ENCODE results near the gene EIPR1. TPM values are rescaled to one million over a fixed set of nuclear protein-coding genes. Genes with fewer than 3 reads are reported as not detected.

EIPR1 gene
- total and polyA plus RNA-seq, 2 donors (not counting 3 experiments of a cell fraction or from before 2014, with no cell fraction given), result 30.8 to 57.3 TPM

GRCh38 chr2:3257166-3257565 is 120.5 kb downstream of the EIPR1 start:
- H3K9ac ChIP-seq (replicated peaks; ENCODE audit: extremely low read depth, insufficient read depth, low read length), result no peak overlapping the region
- no peaks in the 10 kb centered on the region for H3K4me1 ChIP-seq (ENCODE audit: control insufficient read depth, extremely low read depth, insufficient read depth, low read length)
- dilution Hi-C loops (cut with MboI; ENCODE audit: extremely low pct_ligation_motif_present, low sequenced_read_pairs), result no loop called here
- no peaks in the 10 kb centered on the region for H3K36me3 ChIP-seq (ENCODE audit: control insufficient read depth in 2 of 2, extremely low read depth in 1 of 2, insufficient read depth in 2 of 2, low read length in 2 of 2)
- no peak overlapping the region for H3K4me2 ChIP-seq (ENCODE audit: insufficient read depth, low read length)
- no peak overlapping the region for H3K27ac ChIP-seq (ENCODE audit: insufficient read depth, low read depth, low read length)
- no peak overlapping the region for H3K4me3 ChIP-seq (replicated peaks in 1 of 3; ENCODE audit: insufficient read depth in 1 of 3, low read depth in 1 of 3, low read length in 3 of 3)
- FAIRE-seq (no peak), DNase-seq (ENCODE audit: low read depth, low spot score) (no peak)
- CTCF ChIA-PET, result interaction anchor here (0.6 kb wide), 1 partner anchor 205 kb away, joined by 3 read pairs; no protein-coding TSS in a partner anchor
- H3K9me3 ChIP-seq (replicated peaks; ENCODE audit: control insufficient read depth, insufficient read depth, low read length), result no peaks in the 10 kb centered on the region
- TF ChIP-seq CTCF (IDR thresholded peaks at IDR 0.05; ENCODE audit: extremely low read depth in 1 of 2, insufficient read depth in 1 of 2, low read depth in 1 of 2, low read length in 2 of 2) (no peak), FOS (IDR thresholded peaks at IDR 0.05; ENCODE audit: borderline replicate concordance, insufficient read depth, low read length) (no peak), POLR2AphosphoS5 (IDR thresholded peaks at IDR 0.05; ENCODE audit: insufficient read depth, low read depth, low read length) (no peak), MAX (IDR thresholded peaks at IDR 0.05; ENCODE audit: insufficient read depth, insufficient read length) (no peak), JUN (IDR thresholded peaks at IDR 0.05; ENCODE audit: borderline replicate concordance, insufficient read depth, insufficient read length, low read depth) (no peak), POLR2A (IDR thresholded peaks at IDR 0.05; ENCODE audit: low read depth, low read length) (no peak), MYC (IDR thresholded peaks at IDR 0.05; ENCODE audit: low read depth, low read length) (no peak), EZH2 (IDR thresholded peaks at IDR 0.05; ENCODE audit: borderline replicate concordance, low read depth, low read length, severe bottlenecking) (no peak), GATA2 (IDR thresholded peaks at IDR 0.05; ENCODE audit: insufficient read depth, insufficient read length, low read depth, low read length) (no peak)
- POLR2A ChIA-PET, result no interaction called here
- no peaks in the 10 kb centered on the region for H4K20me1 ChIP-seq (replicated peaks; ENCODE audit: control insufficient read depth, extremely low read depth, insufficient read depth, low read length)
- H3K9me1 ChIP-seq (replicated peaks; ENCODE audit: control insufficient read depth, extremely low read depth, insufficient read depth, low read length), result no peaks in the 10 kb centered on the region
- no peaks in the 10 kb centered on the region for H3K27me3 ChIP-seq (ENCODE audit: control insufficient read depth in 2 of 2, insufficient read depth in 2 of 2, low read length in 2 of 2)
- BruUV-seq (replicated peaks), result no TSS peak
- H3K79me2 ChIP-seq (ENCODE audit: control insufficient read depth, insufficient read depth, low read length), result no peaks in the 10 kb centered on the region
- H2AFZ ChIP-seq (ENCODE audit: low read depth, low read length), result no peak overlapping the region
- intact Hi-C loops (cut with micrococcal nuclease), result no loop called here
